Lower leg skin (tissue), 4 donors: Measurements from ENCODE around the gene DNMBP. TPM values are rescaled to one million over a fixed set of nuclear protein-coding genes. Genes with fewer than 3 reads are reported as not detected.

Source experiments
- DNase-seq, 2 donors: peaks; one replicate each; pipeline ENCODE4 v3.0.0-alpha.2; 2019; ENCODE audit warnings: low spot score in 2 of 2
- H3K4me3 ChIP-seq: fragments of 200-600 bp; sonication (generic); 2 replicates; pipeline ENCODE4 v1.5.1; 2017; ENCODE audit warnings: mild to moderate bottlenecking, low read depth; ENCODE audit not compliant: poor library complexity, severe bottlenecking
- POLR2A ChIP-seq, 2 donors: fragments of 450-650 bp; IDR thresholded peaks; one replicate each; pipeline ENCODE4 v1.6.1; 2016 to 2017; ENCODE audit warnings: antibody characterized with exemption in 2 of 2, mild to moderate bottlenecking in 1 of 2, moderate library complexity in 1 of 2
- WGBS, 2 donors: methylation state at CpG; one replicate each; pipeline ENCODE4 v1.1.5; 2018; 5-methylcytosine and 5-hydroxymethylcytosine counted together
- intact Hi-C: fragments of 100-400 bp; cut with DNase I; formaldehyde crosslinking; loops from one replicate; pipeline ENCODE4 v1.15.0; 2023; ENCODE audit warnings: low total_unique reads
- total RNA-seq, 4 donors: library from RNA; depleted of rRNA; stranded (reverse); fragments of >200 nt; gene quantifications; one replicate each; pipeline ENCODE4 v1.1.0, GENCODE V29; 2016
- TF ChIP-seq, protein P1 (sequence below), 3 donors: fragments of 450-650 bp; IDR thresholded peaks; one replicate each; pipeline ENCODE4 v1.5.1; 2016; ENCODE audit warnings: antibody characterized with exemption in 3 of 3, mild to moderate bottlenecking in 3 of 3, moderate library complexity in 2 of 3

DNMBP gene
- total RNA-seq, 4 donors from 2014 or later: 39.8 to 78.0 (median 61.9) TPM

DNA sequence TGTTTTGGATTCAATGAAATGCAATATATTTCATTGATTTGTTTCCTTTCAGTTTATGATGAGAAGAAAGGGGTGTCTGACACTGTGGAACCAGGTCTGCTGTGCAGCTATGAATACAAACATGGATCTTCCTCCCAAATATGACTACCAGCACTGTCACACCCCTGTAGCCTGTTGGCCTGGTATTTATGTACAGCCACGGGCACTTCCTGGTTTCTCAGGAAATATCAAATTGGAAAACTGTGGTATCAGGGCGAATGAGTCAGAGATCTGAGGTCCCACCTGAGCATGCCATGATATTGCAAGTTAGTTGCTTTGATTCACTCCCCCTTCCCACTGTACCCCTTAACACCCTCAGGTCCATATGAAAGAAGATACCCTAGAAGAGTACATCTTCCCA is 87.8 kb downstream of the DNMBP start:
- no peak overlapping the region for H3K4me3 ChIP-seq
- TF ChIP-seq, protein P1, sequence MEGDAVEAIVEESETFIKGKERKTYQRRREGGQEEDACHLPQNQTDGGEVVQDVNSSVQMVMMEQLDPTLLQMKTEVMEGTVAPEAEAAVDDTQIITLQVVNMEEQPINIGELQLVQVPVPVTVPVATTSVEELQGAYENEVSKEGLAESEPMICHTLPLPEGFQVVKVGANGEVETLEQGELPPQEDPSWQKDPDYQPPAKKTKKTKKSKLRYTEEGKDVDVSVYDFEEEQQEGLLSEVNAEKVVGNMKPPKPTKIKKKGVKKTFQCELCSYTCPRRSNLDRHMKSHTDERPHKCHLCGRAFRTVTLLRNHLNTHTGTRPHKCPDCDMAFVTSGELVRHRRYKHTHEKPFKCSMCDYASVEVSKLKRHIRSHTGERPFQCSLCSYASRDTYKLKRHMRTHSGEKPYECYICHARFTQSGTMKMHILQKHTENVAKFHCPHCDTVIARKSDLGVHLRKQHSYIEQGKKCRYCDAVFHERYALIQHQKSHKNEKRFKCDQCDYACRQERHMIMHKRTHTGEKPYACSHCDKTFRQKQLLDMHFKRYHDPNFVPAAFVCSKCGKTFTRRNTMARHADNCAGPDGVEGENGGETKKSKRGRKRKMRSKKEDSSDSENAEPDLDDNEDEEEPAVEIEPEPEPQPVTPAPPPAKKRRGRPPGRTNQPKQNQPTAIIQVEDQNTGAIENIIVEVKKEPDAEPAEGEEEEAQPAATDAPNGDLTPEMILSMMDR (IDR thresholded peaks at IDR 0.05): no peak
- TF ChIP-seq POLR2A (IDR thresholded peaks at IDR 0.05): no peak
- 40 to 43% methylated on average over 2 of the region's 2 CpGs for WGBS, 2 donors
- intact Hi-C loops: no loop called here
- DNase-seq: no peak

DNA sequence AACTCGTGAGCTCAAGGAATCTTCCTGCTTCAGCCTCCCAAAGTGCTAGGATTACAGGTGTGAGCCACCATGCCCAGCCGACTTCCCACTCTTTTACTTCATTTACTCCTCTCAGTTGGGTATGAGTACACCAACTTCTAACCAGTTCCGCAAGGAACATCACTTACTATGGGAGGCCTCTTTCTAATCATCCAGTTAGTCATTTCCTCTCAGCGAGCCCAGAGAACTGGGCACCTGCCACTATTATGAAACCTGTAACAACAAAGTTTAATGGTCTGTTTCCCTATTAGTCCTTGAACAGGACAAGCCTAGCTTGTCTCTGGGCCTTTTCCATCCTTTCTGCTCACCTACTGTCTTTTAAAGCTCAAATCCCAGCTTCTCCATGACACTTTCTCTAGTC is 88.8 kb downstream of the DNMBP start:
- intact Hi-C loops: no loop called here
- DNase-seq: no peak
- H3K4me3 ChIP-seq: no peak overlapping the region
- TF ChIP-seq POLR2A (IDR thresholded peaks at IDR 0.05): no peak
- TF ChIP-seq, protein P1 (IDR thresholded peaks at IDR 0.05): no peak
- 65 to 78% methylated on average over 4 of the region's 4 CpGs for WGBS, 2 donors

DNA sequence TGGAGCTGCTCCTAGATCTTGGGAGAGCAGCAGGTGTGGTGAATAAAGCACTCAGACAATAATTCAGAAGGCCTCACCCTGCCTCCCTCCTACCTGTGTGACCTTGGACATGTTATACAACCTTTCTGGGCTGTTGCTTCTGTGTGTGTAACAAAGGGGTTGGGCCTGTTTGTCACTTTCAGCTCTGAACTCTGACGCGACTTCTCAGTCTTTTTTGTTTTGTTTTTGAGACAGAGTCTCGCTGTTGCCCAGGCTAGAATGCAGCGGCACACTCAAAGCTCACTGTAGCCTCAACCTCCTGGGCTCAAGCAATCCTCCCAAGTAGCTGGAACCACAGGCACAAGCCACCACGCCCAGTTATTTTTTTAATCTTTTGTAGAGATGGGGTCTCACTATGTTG is 89.3 kb downstream of the DNMBP start:
- intact Hi-C loops: no loop called here
- H3K4me3 ChIP-seq: no peak overlapping the region
- no peak for TF ChIP-seq POLR2A (IDR thresholded peaks at IDR 0.05)
- TF ChIP-seq, protein P1 (IDR thresholded peaks at IDR 0.05): no peak
- WGBS, 2 donors: 92 to 96% methylated on average over 5 of the region's 5 CpGs
- DNase-seq: no peak

DNA sequence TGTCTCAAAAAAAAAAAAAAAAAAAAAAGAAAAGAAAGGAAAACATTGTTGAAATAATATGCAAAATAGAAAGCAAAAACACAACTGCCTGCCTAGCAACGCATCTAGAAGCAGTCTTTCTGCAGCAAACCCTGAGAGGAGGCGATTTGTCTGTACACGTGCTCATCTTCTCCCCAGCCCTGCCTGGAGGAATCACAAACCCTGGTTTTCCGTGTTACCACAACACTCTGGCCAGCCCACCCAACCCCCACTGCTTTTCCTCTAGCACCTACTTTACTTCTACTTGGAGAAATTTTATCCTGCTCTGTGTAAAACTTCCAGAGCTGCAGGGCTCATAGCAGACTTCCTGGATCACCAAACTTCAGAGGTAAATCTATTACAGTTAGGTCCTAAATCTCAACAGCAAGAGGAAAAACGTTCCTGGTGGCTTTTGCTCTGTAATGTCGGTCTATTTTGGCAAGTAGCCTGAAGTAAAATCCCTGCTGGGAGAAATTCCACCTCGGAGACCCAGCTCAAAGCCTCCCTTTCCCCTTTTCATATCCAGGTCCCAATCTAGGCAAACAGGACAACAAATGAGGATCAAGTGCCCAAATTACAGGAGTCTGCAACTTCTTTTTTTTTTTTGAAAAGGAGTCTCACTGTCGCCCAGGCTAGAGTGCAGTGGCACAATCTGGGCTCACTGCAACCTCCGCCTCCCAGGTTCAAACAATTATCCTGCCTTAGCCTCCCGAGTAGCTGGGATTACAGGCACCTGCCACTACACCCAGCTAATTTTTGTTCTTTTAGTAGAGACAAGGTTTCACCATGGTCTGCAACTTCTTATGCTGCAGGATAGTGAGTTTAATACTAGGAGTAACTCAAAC is 91.6 kb downstream of the DNMBP start:
- DNase-seq: peak in 1 of 2 donors; percentile 81
- intact Hi-C loops: no loop called here
- H3K4me3 ChIP-seq: no peak overlapping the region
- TF ChIP-seq, protein P1 (IDR thresholded peaks at IDR 0.05): no peak
- TF ChIP-seq POLR2A (IDR thresholded peaks at IDR 0.05): no peak
- WGBS, 2 donors: 12 to 18% methylated on average over 10 of the region's 10 CpGs

DNA sequence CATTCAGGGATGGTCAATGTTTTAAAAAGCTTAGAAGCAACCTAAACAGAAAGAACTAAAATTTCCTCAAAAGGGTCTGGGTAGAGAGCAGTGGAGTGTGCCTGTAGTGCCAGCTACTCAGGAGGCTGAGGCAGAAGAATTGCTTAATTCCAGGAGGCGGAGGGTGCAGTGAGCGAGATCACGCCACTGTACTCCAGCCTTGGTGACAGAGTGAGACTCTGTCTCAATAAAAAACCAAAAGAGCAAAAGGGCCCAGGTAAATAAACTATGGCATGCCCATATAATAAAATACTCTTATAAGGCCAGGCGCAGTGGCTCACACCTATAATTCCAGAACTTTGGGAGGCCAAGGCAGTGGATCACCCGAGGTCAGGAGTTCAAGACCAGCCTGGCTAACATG is 93.0 kb downstream of the DNMBP start:
- WGBS, 2 donors: 93 to 94% methylated on average over 5 of the region's 5 CpGs
- DNase-seq: peak in 1 of 2 donors; percentile 57
- H3K4me3 ChIP-seq: no peak overlapping the region
- no peak for TF ChIP-seq POLR2A (IDR thresholded peaks at IDR 0.05)
- TF ChIP-seq, protein P1 (IDR thresholded peaks at IDR 0.05): no peak
- intact Hi-C loops: no loop called here
